ENCODE measurements around the gene HDAC6.
A peak's percentile ranks its signal among the peaks of the same experiment; 100 is the strongest.

The HDAC6 gene

GRCh38 chrX:48801280-48802088 lies at the start of gene HDAC6:
Gene HDAC6, plus strand, starts transcription at chrX:48802067. Its CDS starts 626 bp downstream, at chrX:48802693.
- peak; percentile 99 for DNase-seq

- no peak for DNase-seq
Measured at GRCh38 chrX:48752498-48752897, 49.4 kb upstream of the HDAC6 start.

- DNase-seq = no peak
Measured at GRCh38 chrX:48753708-48754228, 48.1 kb upstream of the HDAC6 start.

- no peak for DNase-seq
Measured at GRCh38 chrX:48754238-48754637, 47.6 kb upstream of the HDAC6 start.

GRCh38 chrX:48761674-48762471 lies 40.0 kb upstream of the HDAC6 start, which contains the start of gene GLOD5:
Gene GLOD5, plus strand, starts transcription at chrX:48761747. Its CDS starts 44 bp downstream, at chrX:48761791.
- DNase-seq = no peak

GRCh38 chrX:48769230-48769629 lies 32.6 kb upstream of the HDAC6 start:
- no peak for DNase-seq

- no peak for DNase-seq
Measured at GRCh38 chrX:48770296-48770695, 31.6 kb upstream of the HDAC6 start.

- no peak for DNase-seq
Measured at GRCh38 chrX:48772602-48773001, 29.3 kb upstream of the HDAC6 start.

GRCh38 chrX:48776818-48777439 lies 24.9 kb upstream of the HDAC6 start:
- no peak for DNase-seq

- no peak for DNase-seq
Measured at GRCh38 chrX:48779399-48779798, 22.5 kb upstream of the HDAC6 start.

- DNase-seq = no peak
Measured at GRCh38 chrX:48781705-48782104, 20.2 kb upstream of the HDAC6 start.

GRCh38 chrX:48782216-48782615 lies 19.7 kb upstream of the HDAC6 start:
- peak; percentile 44 for DNase-seq

GRCh38 chrX:48782795-48783194 lies 19.1 kb upstream of the HDAC6 start:
- peak; percentile 90 for DNase-seq

GRCh38 chrX:48784726-48785125 lies 17.1 kb upstream of the HDAC6 start:
- peak; percentile 47 for DNase-seq

- DNase-seq = peak; percentile 48
Measured at GRCh38 chrX:48785186-48785539, 16.7 kb upstream of the HDAC6 start.

- DNase-seq = peak; percentile 86
Measured at GRCh38 chrX:48785540-48786214, 16.2 kb upstream of the HDAC6 start.

- peak; percentile 86 for DNase-seq
Measured at GRCh38 chrX:48786341-48786800, 15.5 kb upstream of the HDAC6 start, which contains the start of gene GATA1. Gene GATA1, plus strand, starts transcription at chrX:48786590. Its CDS starts 4,520 bp downstream, at chrX:48791110.

- DNase-seq = no peak
Measured at GRCh38 chrX:48786825-48787504, 14.9 kb upstream of the HDAC6 start.

- DNase-seq = no peak
Measured at GRCh38 chrX:48787505-48788443, 14.1 kb upstream of the HDAC6 start.

GRCh38 chrX:48789366-48790220 lies 12.3 kb upstream of the HDAC6 start:
- DNase-seq = peak; percentile 57
